Testis (tissue), 3 donors: ENCODE measurements around the gene ANKRD31. TPM values are rescaled to one million over a fixed set of nuclear protein-coding genes. Genes with fewer than 3 reads are reported as not detected.
"Not testable (repeated sequence)": the region's sequence is repeated elsewhere in the genome, so short reads cannot be mapped to it uniquely, and the experiment has no call there.

Experiments
- DNase-seq: peaks from one replicate; pipeline ENCODE4 v3.0.0-alpha.2; 2019
- H3K27ac ChIP-seq, 2 donors: fragments of 200-600 bp; sonication (generic); one replicate each; pipeline ENCODE4 v1.5.1; 2019
- H3K27me3 ChIP-seq: fragments of 200-600 bp; sonication (generic); one replicate; pipeline ENCODE4 v1.5.1; 2019
- H3K36me3 ChIP-seq: fragments of 200-600 bp; sonication (generic); one replicate; pipeline ENCODE4 v1.5.1; 2017; ENCODE audit warnings: low read depth; ENCODE audit errors: missing control alignments
- H3K4me1 ChIP-seq: fragments of 200-600 bp; sonication (generic); one replicate; pipeline ENCODE4 v1.5.1; 2019
- H3K4me3 ChIP-seq, 2 donors: fragments of 200-600 bp; sonication (generic); one replicate each; pipeline ENCODE4 v1.5.1; 2017 to 2019
- H3K9me3 ChIP-seq: fragments of 200-600 bp; sonication (generic); one replicate; pipeline ENCODE4 v1.5.1; 2017
- CTCF ChIP-seq, 3 experiments: fragments of 450-650 bp in 2 of 3; fragments of 200-600 bp in 1 of 3; sonication (generic) in 1 of 3; IDR thresholded peaks; one replicate each; pipeline ENCODE4 v1.5.1; 2016 to 2019; ENCODE audit warnings: antibody characterized with exemption in 3 of 3, mild to moderate bottlenecking in 2 of 3, moderate library complexity in 1 of 3
- POLR2A ChIP-seq: fragments of 450-650 bp; IDR thresholded peaks from one replicate; pipeline ENCODE4 v1.6.1; 2017; ENCODE audit warnings: antibody characterized with exemption, mild to moderate bottlenecking, moderate library complexity
- WGBS, 2 donors: methylation state at CpG; one replicate each; pipeline ENCODE4 v1.1.5; 2018; 5-methylcytosine and 5-hydroxymethylcytosine counted together
- intact Hi-C: fragments of 100-400 bp; cut with DNase I; formaldehyde crosslinking; loops from one replicate; pipeline ENCODE4 v1.15.1; 2023; ENCODE audit warnings: low total_unique reads
- polyA plus RNA-seq: library from polyadenylated mRNA; stranded (reverse); fragments of 350-450 nt; fragmentation: Illumina TruSeq; extraction: RNeasy Lipid Tissue Mini Kit (QIAGEN cat#74804); gene quantifications from one replicate; pipeline ENCODE4 v1.2.3, GENCODE V29; 2014; ENCODE audit warnings: low read depth, low replicate concordance; ENCODE audit not compliant: insufficient read depth
- total RNA-seq, 2 donors: library from RNA; depleted of rRNA; stranded (reverse); fragments of >200 nt; gene quantifications; one replicate each; pipeline ENCODE4 v1.2.3, GENCODE V29; 2016

The ANKRD31 gene
- total and polyA plus RNA-seq, 3 donors from 2014 or later = 3.7 to 16.9 (median 10.3) TPM

GRCh38 chr5:75189353-75189752, 47.3 kb downstream of the ANKRD31 start:
- DNase-seq = no peak
- no peaks in the 10 kb centered on the region for H3K36me3 ChIP-seq
- TF ChIP-seq POLR2A = no peak
- no peak for TF ChIP-seq CTCF (IDR thresholded peaks at IDR 0.05)
- H3K4me1 ChIP-seq = no peaks in the 10 kb centered on the region
- H3K27me3 ChIP-seq = no peaks in the 10 kb centered on the region
- 74 to 83% methylated on average over 2 of the region's 2 CpGs for WGBS, 2 donors
- H3K27ac ChIP-seq = no peak overlapping the region
- no peaks in the 10 kb centered on the region for H3K9me3 ChIP-seq
- intact Hi-C loops = no loop called here
- no peak overlapping the region for H3K4me3 ChIP-seq

- H3K27me3 ChIP-seq = no peaks in the 10 kb centered on the region
- no peaks in the 10 kb centered on the region for H3K9me3 ChIP-seq
- H3K36me3 ChIP-seq = no peaks in the 10 kb centered on the region
- H3K27ac ChIP-seq = no peak overlapping the region
- no peaks in the 10 kb centered on the region for H3K4me1 ChIP-seq
- 87 to 91% methylated on average over 1 of the region's 1 CpG for WGBS, 2 donors
- intact Hi-C loops = no loop called here
- no peak overlapping the region for H3K4me3 ChIP-seq
- no peak for TF ChIP-seq POLR2A
- no peak for TF ChIP-seq CTCF (IDR thresholded peaks at IDR 0.05)
- DNase-seq = no peak
These were observed 50.9 kb downstream of the ANKRD31 start for GRCh38 chr5:75185763-75186162.

- H3K9me3 ChIP-seq, H3K4me3 ChIP-seq, H3K27me3 ChIP-seq, H3K27ac ChIP-seq, H3K36me3 ChIP-seq, intact Hi-C loops, H3K4me1 ChIP-seq, DNase-seq: not testable (repeated sequence)
- 92 to 96% methylated on average over 5 to 7 of the region's 7 CpGs for WGBS, 2 donors
These were observed 60.7 kb downstream of the ANKRD31 start for GRCh38 chr5:75176009-75176408.

- H3K4me1 ChIP-seq, H3K36me3 ChIP-seq, H3K27me3 ChIP-seq, H3K27ac ChIP-seq, DNase-seq, H3K9me3 ChIP-seq, intact Hi-C loops, H3K4me3 ChIP-seq: not testable (repeated sequence)
- WGBS, 2 donors = 96% methylated on average over 4 of the region's 4 CpGs
These were observed 61.8 kb downstream of the ANKRD31 start for GRCh38 chr5:75174872-75175271.

GRCh38 chr5:75169516-75169915, 67.2 kb downstream of the ANKRD31 start:
- Histone ChIP-seq H3K36me3 (no peaks in the 10 kb centered on the region), H3K27me3 (no peaks in the 10 kb centered on the region), H3K27ac (no peak overlapping the region), H3K9me3 (no peaks in the 10 kb centered on the region), H3K4me1 (no peaks in the 10 kb centered on the region), H3K4me3 (no peak overlapping the region)
- 65 to 66% methylated on average over 2 of the region's 2 CpGs for WGBS, 2 donors
- no peak for DNase-seq
- intact Hi-C loops = no loop called here
- TF ChIP-seq POLR2A (no peak), CTCF (IDR thresholded peaks at IDR 0.05) (no peak)

- Histone ChIP-seq H3K27me3 (no peaks in the 10 kb centered on the region), H3K4me1 (no peaks in the 10 kb centered on the region), H3K36me3 (no peaks in the 10 kb centered on the region), H3K9me3 (no peaks in the 10 kb centered on the region), H3K27ac (no peak overlapping the region), H3K4me3 (no peak overlapping the region)
- no peak for DNase-seq
- TF ChIP-seq CTCF (IDR thresholded peaks at IDR 0.05) (no peak), POLR2A (no peak)
- 76 to 77% methylated on average over 2 of the region's 2 CpGs for WGBS, 2 donors
- intact Hi-C loops = no loop called here
These were observed 68.5 kb downstream of the ANKRD31 start for GRCh38 chr5:75168026-75168735.
